ENCODE results near the gene TNP1. TPM values are rescaled to one million over a fixed set of nuclear protein-coding genes. Genes with fewer than 3 reads are reported as not detected.
A peak's percentile ranks its signal among the peaks of the same experiment; 100 is the strongest.

The TNP1 gene
- total and polyA plus RNA-seq, 4 donors = not detected

GRCh38 chr2:216875862-216876261 is 16.0 kb upstream of the TNP1 start:
- no peaks in the 10 kb centered on the region for H3K36me3 ChIP-seq (ENCODE audit: control insufficient read depth in 4 of 4, insufficient read depth in 3 of 4, low read depth in 1 of 4, low read length in 3 of 4)
- no peak for DNase-seq (ENCODE audit: low spot score)
- no peak overlapping the region for H3K4me3 ChIP-seq (ENCODE audit: low read depth in 1 of 3, low read length in 3 of 3)
- no peaks in the 10 kb centered on the region for H3K9me3 ChIP-seq (ENCODE audit: control insufficient read depth in 4 of 4, low read length in 3 of 4)
- TF ChIP-seq ZBTB33 (IDR thresholded peaks at IDR 0.05) = no peak
- no peak for TF ChIP-seq FOXA1 (IDR thresholded peaks at IDR 0.05)
- peak in 1 of 2 donors; percentile 41 for TF ChIP-seq JUND (IDR thresholded peaks at IDR 0.05)
- TF ChIP-seq HNF4G (IDR thresholded peaks at IDR 0.05) = no peak
- TF ChIP-seq YY1 (IDR thresholded peaks at IDR 0.05) = no peak
- no peak for TF ChIP-seq NR2F2 (IDR thresholded peaks at IDR 0.05)
- TF ChIP-seq FOXA2 (IDR thresholded peaks at IDR 0.05) = no peak
- TF ChIP-seq GABPA (IDR thresholded peaks at IDR 0.05 in 1 of 2, conservative IDR thresholded peaks at IDR 0.05 in 1 of 2) = no peak
- TF ChIP-seq HNF4A (conservative IDR thresholded peaks at IDR 0.05) = peak; percentile 30 to 53
- TF ChIP-seq RXRA (IDR thresholded peaks at IDR 0.05) = peak; percentile 46 to 71
- WGBS = 69% methylated on average over 2 of the region's 2 CpGs
- no peaks in the 10 kb centered on the region for H3K27me3 ChIP-seq (ENCODE audit: control insufficient read depth in 4 of 4, insufficient read depth in 4 of 4, low read length in 3 of 4)
- peaks cover 4 to 17% (median 6%) of the 10 kb centered on the region in 4 donors for H3K4me1 ChIP-seq (ENCODE audit: control insufficient read depth in 4 of 4, insufficient read depth in 4 of 4, low read length in 3 of 4)
- H3K27ac ChIP-seq (ENCODE audit: low read depth in 1 of 2, low read length in 2 of 2) = no peak overlapping the region
- H3K9ac ChIP-seq (ENCODE audit: low read depth in 1 of 2, low read length in 2 of 2) = no peak overlapping the region

- Histone ChIP-seq H3K27me3 (ENCODE audit: control insufficient read depth in 4 of 4, insufficient read depth in 4 of 4, low read length in 3 of 4) (no peaks in the 10 kb centered on the region), H3K36me3 (ENCODE audit: control insufficient read depth in 4 of 4, insufficient read depth in 3 of 4, low read depth in 1 of 4, low read length in 3 of 4) (no peaks in the 10 kb centered on the region), H3K9me3 (ENCODE audit: control insufficient read depth in 4 of 4, low read length in 3 of 4) (no peaks in the 10 kb centered on the region), H3K4me3 (ENCODE audit: low read depth in 1 of 3, low read length in 3 of 3) (no peak overlapping the region), H3K4me1 (ENCODE audit: control insufficient read depth in 4 of 4, insufficient read depth in 4 of 4, low read length in 3 of 4) (peaks cover 4 to 20% (median 6%) of the 10 kb centered on the region in 4 donors), H3K27ac (ENCODE audit: low read depth in 1 of 2, low read length in 2 of 2) (no peak overlapping the region), H3K9ac (ENCODE audit: low read depth in 1 of 2, low read length in 2 of 2) (no peak overlapping the region)
- WGBS = 84% methylated on average over 1 of the region's 1 CpG
- TF ChIP-seq MAX (IDR thresholded peaks at IDR 0.05) (no peak), ZBTB33 (IDR thresholded peaks at IDR 0.05) (no peak), FOXA2 (IDR thresholded peaks at IDR 0.05) (no peak), FOXA1 (IDR thresholded peaks at IDR 0.05) (no peak), EGR1 (IDR thresholded peaks at IDR 0.05; ENCODE audit: low read depth in 2 of 2) (no peak), GABPA (IDR thresholded peaks at IDR 0.05 in 1 of 2, conservative IDR thresholded peaks at IDR 0.05 in 1 of 2) (no peak), RAD21 (IDR thresholded peaks at IDR 0.05) (no peak), TAF1 (conservative IDR thresholded peaks at IDR 0.05) (no peak), HNF4G (IDR thresholded peaks at IDR 0.05) (no peak), RXRA (IDR thresholded peaks at IDR 0.05) (no peak), JUND (IDR thresholded peaks at IDR 0.05) (no peak), CTCF (IDR thresholded peaks at IDR 0.05; ENCODE audit: low read depth, low read length, missing input control) (no peak), HNF4A (conservative IDR thresholded peaks at IDR 0.05) (no peak), NR2F2 (IDR thresholded peaks at IDR 0.05) (no peak), SP1 (IDR thresholded peaks at IDR 0.05) (no peak), REST (IDR thresholded peaks at IDR 0.05) (no peak), ATF3 (IDR thresholded peaks at IDR 0.05) (no peak), YY1 (IDR thresholded peaks at IDR 0.05) (no peak)
- no peak for DNase-seq (ENCODE audit: low spot score)
These were observed 13.7 kb upstream of the TNP1 start for GRCh38 chr2:216873573-216873972.
